Neural cell (in vitro differentiated cells): ENCODE results near the gene TTN.

Source experiments
- CTCF ChIP-seq: fragments of 450-650 bp; IDR thresholded peaks from 2 replicates; pipeline ENCODE4 v1.5.1; 2014; ENCODE audit warnings: antibody characterized with exemption, mild to moderate bottlenecking, moderate library complexity; ENCODE audit not compliant: poor library complexity, severe bottlenecking
- EP300 ChIP-seq: fragments of 450-650 bp; conservative IDR thresholded peaks from 2 replicates; pipeline ENCODE4 v1.6.1; 2014; ENCODE audit warnings: antibody characterized with exemption, mild to moderate bottlenecking, moderate library complexity; ENCODE audit not compliant: poor library complexity, severe bottlenecking
- EZH2 ChIP-seq: fragments of 200-600, 300-800 bp; shearing (Covaris generic), sonication (generic); IDR thresholded peaks from 2 replicates; pipeline ENCODE4 v1.6.1; 2014; ENCODE audit warnings: antibody characterized with exemption, low read length, borderline replicate concordance, mild to moderate bottlenecking; ENCODE audit not compliant: insufficient read depth, poor library complexity, severe bottlenecking
- POLR2AphosphoS5 ChIP-seq: IDR thresholded peaks from 2 replicates; pipeline ENCODE4 v1.6.1; 2012
- RAD21 ChIP-seq: fragments of 450-650 bp; conservative IDR thresholded peaks from 2 replicates; pipeline ENCODE4 v1.6.1; 2014; ENCODE audit warnings: antibody characterized with exemption, mild to moderate bottlenecking, moderate library complexity
- SMC3 ChIP-seq: fragments of 450-650 bp; conservative IDR thresholded peaks from 2 replicates; pipeline ENCODE4 v1.6.1; 2014; ENCODE audit warnings: antibody characterized with exemption, mild to moderate bottlenecking, moderate library complexity; ENCODE audit not compliant: poor library complexity
- TAF1 ChIP-seq: IDR thresholded peaks from 2 replicates; pipeline ENCODE4 v1.6.1; 2012; ENCODE audit warnings: low read depth

GRCh38 chr2:178715366-178715765 is 91.9 kb downstream of the TTN start:
- TF ChIP-seq CTCF (no peak), POLR2AphosphoS5 (no peak), TAF1 (no peak), EP300 (no peak), SMC3 (no peak), EZH2 (no peak), RAD21 (no peak)
